GM21717 (cell line): ENCODE measurements around the gene CPNE9.
A peak's percentile ranks its signal among the peaks of the same experiment; 100 is the strongest.

Experiments
- ATAC-seq: cut with Tn5 transposase; IDR thresholded peaks from one replicate; pipeline ENCODE4 v1.9.1; 2021; ENCODE audit warnings: mild to moderate bottlenecking, moderate library complexity; ENCODE audit not compliant: unreplicated experiment

The CPNE9 gene

DNA sequence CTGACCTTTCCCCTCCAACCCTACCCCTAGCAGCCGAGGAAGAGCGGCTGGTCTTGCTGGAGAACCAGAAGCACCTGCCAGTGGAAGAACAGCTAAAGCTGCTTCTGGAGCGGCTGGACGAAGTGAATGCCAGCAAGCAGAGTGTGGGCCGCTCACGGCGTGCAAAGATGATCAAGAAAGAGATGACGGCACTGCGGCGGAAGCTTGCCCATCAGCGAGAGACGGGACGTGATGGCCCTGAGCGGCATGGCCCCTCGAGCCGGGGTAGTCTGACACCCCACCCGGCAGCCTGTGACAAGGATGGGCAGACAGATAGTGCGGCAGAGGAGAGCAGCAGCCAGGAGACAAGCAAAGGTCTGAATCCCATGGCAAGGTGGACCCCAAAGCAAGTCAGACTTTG is 39.9 kb downstream of the CPNE9 start:
- ATAC-seq = no peak

DNA sequence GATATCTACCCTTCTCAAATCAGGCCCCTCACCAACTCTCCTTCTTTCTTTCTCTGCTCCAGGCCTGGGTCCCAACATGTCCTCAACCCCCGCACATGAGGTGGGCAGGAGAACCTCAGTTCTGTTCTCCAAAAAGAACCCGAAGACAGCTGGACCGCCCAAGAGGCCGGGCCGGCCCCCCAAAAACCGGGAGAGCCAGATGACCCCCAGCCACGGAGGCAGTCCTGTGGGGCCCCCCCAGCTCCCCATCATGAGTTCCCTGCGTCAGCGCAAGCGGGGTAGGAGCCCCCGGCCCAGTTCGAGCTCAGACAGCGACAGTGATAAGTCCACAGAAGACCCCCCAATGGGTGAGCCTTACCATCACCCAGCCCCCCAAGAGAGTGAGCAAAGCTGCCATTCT is 40.5 kb downstream of the CPNE9 start:
- ATAC-seq = no peak

DNA sequence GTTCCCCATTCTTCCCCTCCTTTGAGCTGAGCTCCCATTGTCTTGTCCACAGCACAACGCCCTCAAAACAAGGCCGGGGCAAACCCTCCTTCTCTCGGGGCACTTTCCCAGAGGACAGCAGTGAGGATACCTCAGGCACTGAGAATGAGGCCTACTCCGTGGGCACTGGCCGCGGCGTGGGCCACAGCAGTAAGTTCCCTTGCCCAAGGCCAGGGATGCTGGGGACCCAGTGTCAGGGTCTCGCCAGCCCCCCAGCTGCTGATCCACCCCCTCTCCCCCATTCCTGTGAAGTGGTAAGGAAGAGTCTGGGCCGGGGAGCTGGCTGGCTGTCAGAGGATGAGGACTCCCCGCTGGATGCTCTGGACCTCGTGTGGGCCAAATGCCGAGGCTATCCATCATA is 41.9 kb downstream of the CPNE9 start:
- ATAC-seq = no peak

DNA sequence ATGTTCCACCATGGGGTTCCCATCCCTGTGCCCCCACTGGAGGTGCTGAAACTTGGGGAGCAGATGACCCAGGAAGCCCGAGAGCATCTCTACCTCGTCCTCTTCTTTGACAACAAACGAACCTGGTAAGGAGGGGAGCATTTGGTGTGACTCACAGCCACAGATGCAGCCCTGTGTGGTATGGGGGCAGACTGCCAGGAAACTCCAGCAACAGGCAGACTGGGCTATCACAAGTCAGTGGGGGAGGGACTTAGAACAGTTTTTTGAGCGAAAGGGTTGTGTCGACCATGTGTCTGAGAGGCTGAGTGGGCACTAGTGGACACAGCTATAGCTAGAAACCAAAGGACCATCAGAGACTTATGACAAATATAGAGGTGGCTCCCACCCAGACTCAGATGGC is 42.7 kb downstream of the CPNE9 start:
- ATAC-seq = no peak

DNA sequence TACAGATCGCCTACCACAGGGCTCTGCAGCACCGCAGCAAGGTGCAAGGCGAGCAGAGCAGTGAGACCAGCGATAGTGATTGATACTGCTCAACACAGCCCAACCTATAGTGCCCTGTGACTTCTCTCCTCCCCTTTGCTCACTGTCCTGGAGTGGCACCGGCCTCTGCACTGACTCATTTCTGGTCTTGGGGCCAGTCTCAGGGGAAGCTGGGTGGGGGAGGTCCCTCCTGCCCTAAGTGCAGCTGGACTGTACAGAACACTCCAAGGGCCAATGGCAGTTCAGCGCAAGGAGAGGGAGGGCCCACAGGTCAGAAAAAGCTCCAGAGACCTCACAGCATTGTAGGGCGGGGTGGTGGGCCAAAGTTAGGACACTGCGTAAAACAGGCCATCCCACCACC is 43.6 kb downstream of the CPNE9 start:
- no peak for ATAC-seq

DNA sequence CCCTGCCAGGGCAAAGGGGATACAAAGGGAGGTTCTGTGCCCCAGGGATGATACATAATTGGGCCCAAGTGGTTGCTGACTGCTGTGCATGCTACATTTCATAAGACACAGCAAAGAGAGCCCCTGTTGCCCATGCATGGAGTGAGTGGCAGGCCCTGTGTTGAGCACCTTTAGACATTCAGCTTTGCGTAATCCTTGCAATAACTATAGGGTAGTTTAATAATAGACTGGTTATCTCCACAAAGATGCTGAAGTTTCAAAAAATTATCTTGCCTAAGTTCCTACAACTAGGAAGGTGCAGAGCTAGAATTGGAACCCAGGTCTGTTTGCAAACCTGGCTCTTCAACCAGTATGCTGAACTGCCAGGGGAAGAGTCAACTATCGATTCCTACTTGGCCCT is 44.4 kb downstream of the CPNE9 start:
- ATAC-seq = no peak

DNA sequence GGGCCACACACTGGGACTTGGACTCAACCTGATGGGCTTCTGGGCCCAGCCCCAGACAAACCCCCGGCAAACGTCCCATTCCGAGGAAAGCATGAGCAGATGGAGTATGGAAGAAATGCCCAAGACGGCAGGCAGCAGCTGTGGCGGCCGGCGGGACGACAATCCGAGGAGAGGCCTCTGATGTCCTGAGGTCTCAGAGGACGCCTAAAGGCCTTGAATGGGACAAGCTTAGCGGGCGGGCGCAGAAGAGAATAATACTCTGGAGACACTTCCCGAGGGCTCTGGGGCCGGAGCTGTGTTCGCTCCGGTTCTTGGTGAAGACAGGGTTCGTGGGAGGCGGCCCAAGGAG is 45.6 kb downstream of the CPNE9 start:
- no peak for ATAC-seq

DNA sequence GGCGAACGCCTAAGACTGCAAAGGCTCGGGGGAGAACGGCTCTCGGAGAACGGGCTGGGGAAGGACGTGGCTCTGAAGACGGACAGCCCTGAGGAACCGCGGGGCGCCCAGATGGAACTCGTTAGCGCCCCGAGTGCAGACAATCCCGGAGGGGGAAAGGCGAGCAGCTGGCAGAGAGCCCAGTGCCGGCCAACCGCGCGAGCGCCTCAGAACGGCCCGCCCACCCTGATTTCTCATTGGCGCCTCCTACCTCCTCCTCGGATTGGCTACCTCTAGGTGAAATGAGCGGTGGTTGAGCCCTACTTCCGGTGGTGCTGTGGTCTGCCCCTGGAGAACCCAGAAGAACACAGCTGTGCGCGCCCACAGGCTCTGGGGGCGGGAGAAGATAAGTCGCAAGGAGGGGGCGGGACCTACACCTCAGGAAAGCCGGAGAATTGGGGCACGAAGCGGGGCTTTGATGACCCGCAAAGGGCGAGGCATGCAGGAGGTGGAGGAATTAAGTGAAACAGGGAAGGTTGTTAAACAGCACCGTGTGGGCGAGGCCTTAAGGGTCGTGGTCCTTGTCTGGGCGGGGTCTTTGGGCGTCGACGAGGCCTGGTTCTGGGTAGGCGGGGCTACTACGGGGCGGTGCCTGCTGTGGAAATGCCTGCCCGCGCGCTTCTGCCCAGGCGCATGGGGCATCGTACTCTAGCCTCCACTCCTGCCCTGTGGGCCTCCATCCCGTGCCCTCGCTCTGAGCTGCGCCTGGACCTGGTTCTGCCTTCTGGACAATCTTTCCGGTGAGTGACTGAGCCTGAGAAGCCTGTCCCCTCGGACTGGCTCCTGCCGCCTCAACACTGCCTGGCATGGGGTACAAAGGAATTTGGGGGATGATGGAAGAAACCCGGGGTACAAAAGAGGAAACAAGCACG is 46.3 kb downstream of the CPNE9 start, which contains the start of gene OGG1:
Gene OGG1 (plus strand): TSS at position 308 of the 911 bp plus-strand sequence. CDS start 335 bp downstream, at position 643.
- ATAC-seq = peak; percentile 92

DNA sequence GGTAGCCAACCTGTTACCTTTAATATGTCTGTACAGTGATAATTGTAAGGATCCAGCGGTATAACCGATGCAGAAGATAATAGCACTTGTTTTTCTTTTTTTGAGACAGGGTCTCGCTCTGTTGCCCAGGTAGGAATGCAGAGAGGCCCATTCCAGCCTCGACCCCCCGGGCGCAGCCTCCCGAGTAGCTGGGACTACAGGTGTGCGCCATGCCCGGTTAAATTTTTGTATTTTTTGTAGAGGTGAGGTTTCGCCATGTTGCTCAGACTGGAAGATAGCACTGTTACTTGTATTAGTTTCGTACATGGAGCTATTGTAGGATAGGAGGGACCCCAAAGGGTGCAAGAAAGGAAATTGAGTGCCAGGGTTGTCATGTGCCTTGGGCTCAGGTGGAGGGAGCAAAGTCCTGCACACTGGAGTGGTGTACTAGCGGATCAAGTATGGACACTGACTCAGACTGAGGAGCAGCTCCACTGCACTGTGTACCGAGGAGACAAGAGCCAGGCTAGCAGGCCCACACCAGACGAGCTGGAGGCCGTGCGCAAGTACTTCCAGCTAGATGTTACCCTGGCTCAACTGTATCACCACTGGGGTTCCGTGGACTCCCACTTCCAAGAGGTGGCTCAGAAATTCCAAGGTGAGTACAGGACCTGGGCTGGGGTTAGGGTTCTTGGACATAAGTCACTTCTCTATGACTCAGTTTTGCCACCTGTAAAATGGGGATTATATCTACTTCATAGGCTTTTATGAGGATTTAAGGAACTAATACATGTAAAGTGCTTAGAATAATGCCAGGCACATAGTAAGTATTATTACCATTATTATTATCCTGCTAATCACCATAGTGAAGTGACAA is 47.2 kb downstream of the CPNE9 start:
- no peak for ATAC-seq

DNA sequence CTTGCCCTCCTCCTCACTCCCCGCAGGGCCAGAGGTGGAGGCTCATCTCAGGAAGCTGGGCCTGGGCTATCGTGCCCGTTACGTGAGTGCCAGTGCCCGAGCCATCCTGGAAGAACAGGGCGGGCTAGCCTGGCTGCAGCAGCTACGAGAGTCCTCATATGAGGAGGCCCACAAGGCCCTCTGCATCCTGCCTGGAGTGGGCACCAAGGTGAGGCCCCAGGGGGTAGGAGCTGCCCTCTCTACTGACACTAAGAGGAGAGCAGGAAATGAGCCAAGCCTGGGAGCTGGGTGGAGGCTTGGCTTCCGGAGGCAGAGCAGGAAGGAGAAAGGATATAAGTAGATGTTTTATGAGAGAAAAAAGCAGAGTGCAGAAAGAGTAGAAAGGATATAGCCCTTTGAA is 51.0 kb downstream of the CPNE9 start:
- ATAC-seq = no peak

DNA sequence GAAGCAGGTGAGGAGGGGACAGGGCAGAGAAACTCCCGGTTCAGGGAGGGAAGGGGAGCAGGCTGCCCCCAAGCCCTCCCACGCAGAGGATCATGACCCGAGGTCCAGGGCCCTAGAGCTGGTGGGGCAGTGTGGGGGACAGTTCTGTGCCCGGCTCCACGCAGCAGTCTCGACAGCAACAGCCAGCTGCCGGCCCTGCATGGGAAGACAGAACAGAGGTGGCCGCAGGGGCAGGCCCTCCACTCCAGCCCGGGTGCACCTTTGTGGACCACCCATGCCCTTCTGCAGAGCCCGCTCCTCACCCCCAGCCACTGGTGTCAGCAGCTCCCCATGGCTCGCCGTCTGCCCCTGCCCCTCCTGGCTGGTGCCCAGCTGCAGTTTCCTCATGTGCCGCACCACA is 53.8 kb downstream of the CPNE9 start:
- ATAC-seq = no peak

DNA sequence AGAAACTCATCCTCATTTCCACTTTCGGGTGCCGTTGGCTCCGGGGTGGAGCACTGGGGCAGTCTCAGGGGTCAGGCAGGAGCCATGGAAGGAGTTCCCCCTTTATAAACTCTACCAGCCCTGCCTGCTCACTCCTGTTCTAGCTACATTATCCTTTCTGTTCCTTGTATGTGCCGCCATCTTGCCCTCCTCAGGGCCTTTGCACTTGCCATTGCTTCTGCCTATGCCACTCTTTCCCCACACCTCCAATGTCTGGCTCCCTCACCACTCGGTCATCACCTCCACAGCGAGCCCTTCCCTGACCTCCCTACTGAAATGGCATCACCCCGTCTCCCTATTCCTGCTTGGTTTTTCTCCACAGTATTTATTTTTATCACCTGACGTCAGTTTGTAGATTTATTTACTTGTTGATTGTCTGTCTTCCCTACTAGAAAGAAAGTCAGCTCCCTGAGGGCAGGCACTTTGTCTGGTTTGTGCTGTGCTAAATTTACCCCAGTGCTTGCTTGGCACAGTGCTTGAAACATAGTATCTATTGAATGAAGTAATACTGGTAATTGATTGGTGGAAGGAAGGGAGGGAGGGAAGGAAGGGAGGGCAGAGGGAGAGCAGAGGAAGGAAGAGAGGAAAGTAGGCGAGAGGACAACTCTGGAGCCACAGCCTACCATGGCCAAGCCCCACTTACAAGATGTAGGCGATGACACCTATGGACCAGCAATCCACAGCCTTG is 57.3 kb downstream of the CPNE9 start:
- no peak for ATAC-seq

DNA sequence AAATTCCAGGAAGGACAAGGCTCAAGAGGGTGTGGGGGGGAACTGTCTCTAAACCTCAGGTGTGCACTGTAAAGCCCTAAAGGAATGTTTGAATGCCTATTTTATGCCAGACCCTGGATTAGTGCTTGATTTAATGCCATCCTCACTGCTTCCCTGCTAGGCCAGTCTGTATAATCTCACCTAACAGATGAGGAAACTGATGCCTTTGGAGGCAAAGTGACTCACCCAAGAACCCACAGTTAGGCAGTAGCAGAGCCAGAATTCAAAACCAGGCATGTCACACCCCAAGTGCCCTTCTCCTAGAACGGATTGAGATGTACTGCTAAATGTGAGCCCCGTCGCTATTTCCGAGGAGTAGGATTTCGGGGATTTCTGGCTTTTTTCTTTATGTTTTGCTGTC is 58.3 kb downstream of the CPNE9 start:
- ATAC-seq = no peak

DNA sequence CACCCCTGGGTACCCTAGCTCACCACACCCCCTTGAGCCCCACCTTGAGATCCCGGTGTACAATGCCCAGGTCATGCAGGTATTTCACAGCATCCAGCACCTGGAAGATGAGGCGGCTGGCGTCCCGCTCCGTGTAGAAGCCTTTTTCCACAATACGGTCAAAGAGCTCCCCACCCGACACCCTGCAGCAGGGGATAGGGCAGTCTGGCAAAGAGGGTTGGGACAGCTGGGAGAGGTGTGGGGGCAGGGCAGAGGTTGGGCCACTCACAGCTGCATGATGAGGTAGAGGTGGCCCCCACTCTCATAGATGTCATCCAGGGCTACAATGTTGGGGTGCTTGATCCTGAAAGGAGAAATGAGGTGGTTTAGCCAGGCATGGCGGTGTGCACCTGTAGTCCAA is 59.2 kb downstream of the CPNE9 start:
- no peak for ATAC-seq

DNA sequence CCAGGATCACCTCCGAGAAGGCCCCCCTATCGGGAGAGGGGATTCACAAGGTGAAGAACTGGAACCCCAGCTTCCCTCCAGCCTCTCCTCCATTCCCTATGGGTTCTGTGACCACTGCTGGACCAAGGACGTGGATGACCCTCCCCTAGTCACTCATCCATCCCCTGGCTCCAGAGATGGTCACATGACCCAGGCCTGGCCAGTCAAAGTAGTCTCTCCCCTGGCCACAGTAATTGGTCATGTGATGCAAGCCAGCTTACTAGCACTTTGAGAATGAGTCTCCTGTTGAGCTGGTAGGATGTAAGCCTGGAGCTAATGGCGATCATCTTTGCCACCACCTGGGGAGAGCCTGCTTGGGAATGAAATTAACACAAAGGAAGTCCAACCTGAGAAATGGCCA is 62.2 kb downstream of the CPNE9 start:
- ATAC-seq = no peak

DNA sequence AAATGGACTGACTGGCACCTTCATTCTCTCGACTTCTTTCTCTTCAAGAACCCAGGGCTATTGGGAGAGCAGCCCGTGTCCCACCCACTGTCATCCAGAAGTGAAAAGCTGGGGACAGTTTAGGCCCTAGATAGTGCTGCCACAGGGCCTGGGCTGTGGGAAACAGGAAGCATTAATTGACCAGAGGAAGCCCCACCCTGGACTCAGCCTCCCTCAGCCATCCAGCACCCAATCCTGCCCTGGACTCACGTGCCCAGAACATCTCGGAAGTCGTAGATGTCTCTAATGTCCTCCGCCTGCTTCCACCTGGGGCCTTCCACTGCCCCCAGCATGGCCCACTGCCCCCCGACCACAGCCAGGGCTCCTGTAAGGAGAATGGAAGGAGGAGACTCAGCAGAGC is 63.8 kb downstream of the CPNE9 start:
- no peak for ATAC-seq

DNA sequence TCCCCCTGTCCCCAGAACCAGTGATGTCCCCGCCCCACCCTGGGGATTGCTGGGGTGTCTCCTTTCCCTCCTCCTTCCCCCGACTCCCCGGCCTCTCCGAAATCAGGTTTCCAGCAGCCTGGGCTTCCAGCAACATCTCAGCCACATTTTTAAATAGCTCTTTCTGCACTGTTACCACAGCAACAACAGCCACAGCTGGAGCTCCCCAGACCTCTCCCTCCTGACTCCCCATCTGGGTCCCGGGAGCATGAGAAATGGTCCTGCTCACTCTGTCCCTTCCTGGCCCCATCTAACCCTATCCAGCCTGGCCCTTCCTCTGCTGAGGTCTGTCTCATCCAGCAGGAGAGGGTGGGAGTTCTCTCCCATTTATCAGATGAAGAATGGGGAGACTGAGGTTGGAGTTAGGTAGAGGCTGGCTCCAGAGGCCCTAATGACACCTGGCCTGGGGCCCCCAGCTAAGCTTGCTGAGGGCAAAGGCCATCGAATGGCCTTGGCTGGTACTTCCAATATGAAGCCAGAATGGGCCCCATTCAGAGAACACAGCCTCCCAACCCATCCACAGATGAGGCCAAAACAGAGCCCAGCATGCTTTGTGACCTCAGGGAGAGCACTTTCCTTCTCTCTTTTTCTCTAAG is 64.6 kb downstream of the CPNE9 start:
- ATAC-seq = no peak

DNA sequence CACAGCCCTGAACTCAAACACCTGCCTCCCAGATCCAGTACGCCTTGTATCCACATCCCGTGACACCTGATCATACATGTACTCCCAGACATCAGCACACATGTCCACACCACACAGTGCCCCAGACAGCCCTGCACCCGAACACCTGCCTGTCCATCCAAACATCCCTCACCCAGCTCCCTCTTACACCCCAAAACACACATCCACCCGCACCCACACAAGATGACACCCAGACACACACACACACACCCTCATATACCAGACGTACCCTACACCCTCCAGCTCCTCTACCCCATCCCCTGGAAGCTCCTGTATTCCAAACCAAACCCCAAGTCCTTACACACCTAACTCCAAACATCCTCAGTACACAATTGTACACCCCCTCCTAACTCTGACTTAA is 65.4 kb downstream of the CPNE9 start:
- no peak for ATAC-seq

DNA sequence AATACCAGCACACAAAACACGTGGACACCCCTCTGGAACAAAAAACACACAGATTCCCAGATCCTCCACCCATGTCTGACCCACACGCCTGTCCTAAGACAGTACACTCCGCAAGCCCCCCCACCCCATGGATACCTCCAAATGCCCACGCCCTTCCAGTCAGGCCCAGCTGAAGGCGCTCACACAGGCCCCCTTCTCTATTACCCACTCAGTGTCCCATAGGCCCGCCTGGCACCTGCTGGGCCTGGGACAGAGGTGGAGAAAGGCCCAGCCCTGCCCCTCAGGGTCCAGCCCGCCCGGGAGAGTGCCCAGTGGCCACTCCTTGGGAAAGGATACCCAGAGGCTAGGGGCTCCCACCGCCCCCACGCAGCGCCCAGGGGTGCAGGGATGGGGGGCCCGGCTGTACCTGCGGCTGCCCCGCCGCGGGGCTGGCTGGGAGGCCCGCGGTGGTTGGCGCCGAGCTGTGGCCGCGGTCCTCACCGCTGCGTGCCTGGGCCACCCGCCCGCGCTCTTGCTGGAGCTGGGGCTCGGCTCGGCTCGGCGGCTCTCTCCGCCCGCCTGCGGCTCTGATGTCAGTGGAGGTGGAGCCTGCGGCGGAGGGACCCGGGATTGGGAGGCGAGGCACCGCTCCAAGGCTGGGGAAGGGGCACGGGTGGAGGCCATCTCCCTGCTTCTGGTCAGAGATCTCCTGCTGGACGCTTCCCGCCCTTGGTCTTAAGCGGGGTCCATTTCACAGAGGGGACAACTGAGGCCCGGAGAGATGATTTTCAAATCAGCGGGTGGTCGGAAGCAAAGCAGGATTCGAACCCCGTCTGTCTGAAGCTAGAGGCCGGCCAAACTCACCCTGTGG is 66.0 kb downstream of the CPNE9 start, which contains the start of gene CAMK1:
Gene CAMK1 (minus strand): TSS at position 522 of the 850 bp plus-strand sequence. CDS start 2,198 bp downstream, outside the sequence.
- peak; percentile 58 for ATAC-seq

DNA sequence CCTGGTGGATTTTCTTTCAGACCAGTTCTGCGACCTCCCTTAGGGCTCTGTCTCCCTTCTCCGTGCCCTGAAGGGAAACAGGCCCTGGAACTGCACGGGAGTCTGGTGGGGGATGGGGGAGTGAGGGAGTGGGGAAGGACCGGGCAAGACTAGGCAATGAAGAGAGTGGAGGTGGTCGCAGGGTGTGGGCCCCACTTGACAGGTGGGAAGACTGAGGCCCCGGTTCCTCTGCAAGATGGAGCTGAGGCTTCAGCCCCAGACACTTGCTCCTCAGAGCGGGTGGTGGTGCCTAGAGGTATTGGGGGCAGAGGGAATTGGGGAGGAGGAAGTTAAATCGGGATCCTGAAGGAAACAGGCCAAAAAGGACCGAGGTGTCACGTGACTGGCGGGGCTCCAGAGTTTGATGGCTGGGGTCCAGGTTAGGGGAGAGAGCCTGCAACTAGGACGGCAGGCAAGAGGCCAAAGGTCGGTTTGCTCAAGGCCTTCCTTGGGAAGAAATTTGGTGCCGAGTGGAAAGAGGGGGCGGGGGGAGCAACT is 66.7 kb downstream of the CPNE9 start:
- ATAC-seq = no peak
